ENCODE results near the gene MFSD2A. TPM values are rescaled to one million over a fixed set of nuclear protein-coding genes. Genes with fewer than 3 reads are reported as not detected.

The MFSD2A gene
- total and polyA plus RNA-seq, 3 donors from 2014 or later: 122 to 201 (median 185) TPM

GRCh38 chr1:39927538-39927937, 27.4 kb upstream of the MFSD2A start:
- WGBS, 2 donors: 60 to 90% methylated on average over 1 to 3 of the region's 3 CpGs
- H3K27ac ChIP-seq: no peak overlapping the region
- no peak for DNase-seq
- no peaks in the 10 kb centered on the region for H3K27me3 ChIP-seq
- no peak overlapping the region for H3K4me3 ChIP-seq
- no peaks in the 10 kb centered on the region for H3K9me3 ChIP-seq
- H3K4me1 ChIP-seq: no peaks in the 10 kb centered on the region
- no peaks in the 10 kb centered on the region for H3K36me3 ChIP-seq (ENCODE audit: low read depth, missing control alignments)
- intact Hi-C loops (cut with DNase I; ENCODE audit: low total_unique reads): no loop called here
- TF ChIP-seq POLR2A (IDR thresholded peaks at IDR 0.05) (no peak), CTCF (IDR thresholded peaks at IDR 0.05) (no peak)

DNA sequence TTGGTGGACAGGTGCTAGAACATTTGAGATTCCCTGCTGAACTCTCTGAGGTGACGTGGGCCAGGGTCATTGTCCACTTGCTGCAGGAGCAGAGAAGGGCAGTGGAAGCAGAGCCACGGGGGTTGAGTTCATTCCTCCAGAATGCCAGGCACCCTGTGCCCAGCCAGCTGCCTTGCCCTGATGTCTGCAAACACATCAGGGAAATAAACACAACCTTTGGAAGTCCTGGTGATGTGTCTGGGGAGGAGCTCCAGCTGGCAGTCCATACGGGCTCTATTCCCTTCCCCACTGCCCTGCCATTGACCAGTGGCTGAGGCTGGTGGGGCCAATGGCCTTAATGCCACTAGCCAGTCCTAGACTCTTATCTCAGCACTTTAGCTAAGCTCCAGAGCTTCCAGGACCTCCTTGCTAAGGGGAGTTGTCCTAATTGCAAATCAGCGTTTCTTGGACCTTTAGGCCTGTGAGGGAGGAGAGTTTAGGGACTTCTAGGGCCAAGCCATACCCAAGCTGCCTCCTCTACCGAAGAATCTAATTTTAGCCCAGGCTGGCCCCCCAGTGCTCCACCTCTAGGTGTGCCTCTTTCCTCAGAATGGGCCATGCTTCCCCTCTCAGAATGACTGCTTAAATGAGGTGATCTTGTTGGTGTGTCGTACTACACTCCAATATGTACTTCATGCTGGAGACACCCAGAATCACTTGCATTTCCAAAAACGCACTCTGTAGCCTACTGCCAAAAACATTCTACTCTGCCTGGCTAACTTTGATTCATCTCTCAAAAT, 25.9 kb upstream of the MFSD2A start:
- intact Hi-C loops (cut with DNase I; ENCODE audit: low total_unique reads): no loop called here
- WGBS, 2 donors: 75 to 90% methylated on average over 4 to 7 of the region's 7 CpGs
- no peak overlapping the region for H3K4me3 ChIP-seq
- H3K9me3 ChIP-seq: no peaks in the 10 kb centered on the region
- TF ChIP-seq POLR2A (IDR thresholded peaks at IDR 0.05) (no peak), CTCF (IDR thresholded peaks at IDR 0.05) (no peak)
- no peak overlapping the region for H3K27ac ChIP-seq
- H3K27me3 ChIP-seq: no peaks in the 10 kb centered on the region
- DNase-seq: no peak
- no peaks in the 10 kb centered on the region for H3K4me1 ChIP-seq
- no peaks in the 10 kb centered on the region for H3K36me3 ChIP-seq (ENCODE audit: low read depth, missing control alignments)

DNA sequence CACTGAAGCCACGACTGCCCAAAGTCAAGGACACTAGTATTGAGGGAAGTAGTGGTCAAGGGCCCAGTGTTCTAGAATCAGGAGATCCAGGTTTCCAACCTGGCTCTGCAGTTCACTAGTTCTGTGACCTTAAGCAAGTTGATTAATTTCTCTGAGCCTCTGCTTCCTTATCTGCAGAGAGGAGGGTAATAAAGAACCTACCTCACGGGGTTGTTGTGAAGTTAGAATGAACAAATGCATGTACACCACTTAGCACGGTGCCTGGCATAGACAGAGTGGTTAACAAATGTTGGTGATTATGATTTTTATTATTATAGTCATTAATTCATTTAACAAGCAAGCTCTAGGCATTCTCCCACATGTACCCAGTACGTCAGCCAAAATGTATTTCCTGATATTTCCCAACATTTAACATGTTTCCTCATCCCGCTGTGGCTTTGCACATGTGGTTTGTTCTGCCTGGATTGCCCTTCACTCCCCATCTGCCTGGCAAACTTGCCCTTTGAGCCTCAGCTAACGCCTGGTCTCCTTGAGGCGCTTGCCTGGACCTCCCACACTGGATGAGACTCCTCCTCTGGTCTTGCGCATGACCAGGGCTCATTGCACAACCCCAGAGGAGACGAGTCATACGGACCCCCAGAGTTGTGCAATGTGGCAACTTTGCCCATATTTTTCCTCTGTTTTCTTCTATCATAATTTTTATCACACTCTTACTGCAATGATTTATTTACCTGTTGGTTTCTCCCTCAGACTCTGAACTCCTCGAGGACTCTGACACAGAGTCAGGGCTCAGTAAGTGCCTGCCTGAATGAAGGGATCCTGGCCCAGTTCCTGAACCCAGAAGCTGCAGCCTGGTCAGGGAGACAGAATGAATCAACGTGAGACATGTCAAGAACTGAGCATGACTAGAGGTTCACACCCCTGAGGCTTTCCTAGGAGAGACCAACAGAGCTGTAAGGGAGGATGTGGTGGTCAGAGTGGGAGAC, 20.7 kb upstream of the MFSD2A start:
- Histone ChIP-seq H3K36me3 (ENCODE audit: low read depth, missing control alignments) (no peaks in the 10 kb centered on the region), H3K9me3 (no peaks in the 10 kb centered on the region), H3K27me3 (no peaks in the 10 kb centered on the region), H3K4me1 (no peaks in the 10 kb centered on the region), H3K27ac (no peak overlapping the region), H3K4me3 (no peak overlapping the region)
- intact Hi-C loops (cut with DNase I; ENCODE audit: low total_unique reads): no loop called here
- no peak for TF ChIP-seq CTCF (IDR thresholded peaks at IDR 0.05)
- no peak for TF ChIP-seq POLR2A (IDR thresholded peaks at IDR 0.05)
- WGBS, 2 donors: 67 to 75% methylated on average over 12 of the region's 12 CpGs
- DNase-seq: peak; percentile 49

- TF ChIP-seq POLR2A (IDR thresholded peaks at IDR 0.05) (no peak), CTCF (IDR thresholded peaks at IDR 0.05) (no peak)
- intact Hi-C loops (cut with DNase I; ENCODE audit: low total_unique reads): no loop called here
- DNase-seq: no peak
- Histone ChIP-seq H3K36me3 (ENCODE audit: low read depth, missing control alignments) (no peaks in the 10 kb centered on the region), H3K4me1 (no peaks in the 10 kb centered on the region), H3K27ac (no peak overlapping the region), H3K27me3 (no peaks in the 10 kb centered on the region), H3K9me3 (no peaks in the 10 kb centered on the region), H3K4me3 (no peak overlapping the region)
- WGBS, 2 donors: 95 to 100% methylated on average over 2 of the region's 2 CpGs
Measured at GRCh38 chr1:39936724-39937491, 18.0 kb upstream of the MFSD2A start.

All from testis (tissue), 3 donors.